ENCODE results near the gene CSNK1G3.

CSNK1G3 gene

GRCh38 chr5:123599171-123599570 lies 87.2 kb downstream of the CSNK1G3 start:
- H2AK5ac ChIP-seq (ENCODE audit: low read length), result no peak overlapping the region
- WGBS (ENCODE audit: extremely low coverage, insufficient coverage, insufficient read length), result no CpG with 5 or more reads among the region's 2 CpGs
- no peak overlapping the region for H3K4me2 ChIP-seq (ENCODE audit: low read length)
- no peaks in the 10 kb centered on the region for H3K27me3 ChIP-seq (ENCODE audit: insufficient read depth, low read length)
- no peak for DNase-seq
- H3K4me3 ChIP-seq (ENCODE audit: low read depth, low read length), result no peak overlapping the region
- no peak overlapping the region for H2BK12ac ChIP-seq (ENCODE audit: low read length)
- H3K4ac ChIP-seq (ENCODE audit: low read depth, low read length), result no peak overlapping the region
- H3K36me3 ChIP-seq (ENCODE audit: control insufficient read depth in 1 of 2, insufficient read depth in 2 of 2, low read length in 2 of 2), result peaks cover 2% of the 10 kb centered on the region in 2 experiments
- no peak overlapping the region for H3K18ac ChIP-seq (ENCODE audit: low read length)
- H3K79me2 ChIP-seq (ENCODE audit: control insufficient read depth, insufficient read depth, low read length, poor library complexity), result no peaks in the 10 kb centered on the region
- no peak overlapping the region for H2BK120ac ChIP-seq (ENCODE audit: insufficient read depth, low read length, poor library complexity)
- H2BK5ac ChIP-seq (ENCODE audit: low read depth, low read length, poor library complexity), result no peak overlapping the region
- no peaks in the 10 kb centered on the region for H3K4me1 ChIP-seq (ENCODE audit: control insufficient read depth in 1 of 2, insufficient read depth in 2 of 2, low read length in 2 of 2)
- H4K91ac ChIP-seq (ENCODE audit: low read depth, low read length), result no peak overlapping the region
- no peak overlapping the region for H3K14ac ChIP-seq (ENCODE audit: low read length)
- no peaks in the 10 kb centered on the region for H3K79me1 ChIP-seq (ENCODE audit: low read length)
- no peaks in the 10 kb centered on the region for H3K9me3 ChIP-seq (ENCODE audit: insufficient read depth, low read depth, low read length)
- H2AFZ ChIP-seq (ENCODE audit: insufficient read depth, low read length, poor library complexity), result no peak overlapping the region
- H4K8ac ChIP-seq (ENCODE audit: low read depth, low read length), result no peak overlapping the region
- no peak overlapping the region for H3K23ac ChIP-seq (ENCODE audit: low read length)
- no peak overlapping the region for H3K27ac ChIP-seq (ENCODE audit: low read depth, low read length)
- no peak overlapping the region for H4K12ac ChIP-seq (ENCODE audit: low read depth, low read length)
- no peak overlapping the region for H3K9ac ChIP-seq (ENCODE audit: low read length)

- no peaks in the 10 kb centered on the region for H3K27me3 ChIP-seq (ENCODE audit: insufficient read depth, low read length)
- H2BK5ac ChIP-seq (ENCODE audit: low read depth, low read length, poor library complexity), result no peak overlapping the region
- H4K91ac ChIP-seq (ENCODE audit: low read depth, low read length), result no peak overlapping the region
- no peak overlapping the region for H3K4me2 ChIP-seq (ENCODE audit: low read length)
- no peak overlapping the region for H3K9ac ChIP-seq (ENCODE audit: low read length)
- H2BK12ac ChIP-seq (ENCODE audit: low read length), result no peak overlapping the region
- H3K18ac ChIP-seq (ENCODE audit: low read length), result no peak overlapping the region
- no peak overlapping the region for H2BK120ac ChIP-seq (ENCODE audit: insufficient read depth, low read length, poor library complexity)
- H4K12ac ChIP-seq (ENCODE audit: low read depth, low read length), result no peak overlapping the region
- H3K9me3 ChIP-seq (ENCODE audit: insufficient read depth, low read depth, low read length), result no peaks in the 10 kb centered on the region
- H2AK5ac ChIP-seq (ENCODE audit: low read length), result no peak overlapping the region
- no CpG with 5 or more reads among the region's 2 CpGs for WGBS (ENCODE audit: extremely low coverage, insufficient coverage, insufficient read length)
- H2AFZ ChIP-seq (ENCODE audit: insufficient read depth, low read length, poor library complexity), result no peak overlapping the region
- no peak overlapping the region for H3K14ac ChIP-seq (ENCODE audit: low read length)
- no peak overlapping the region for H3K4me3 ChIP-seq (ENCODE audit: low read depth, low read length)
- H3K23ac ChIP-seq (ENCODE audit: low read length), result no peak overlapping the region
- no peak for DNase-seq
- no peak overlapping the region for H3K27ac ChIP-seq (ENCODE audit: low read depth, low read length)
- no peaks in the 10 kb centered on the region for H3K4me1 ChIP-seq (ENCODE audit: control insufficient read depth in 1 of 2, insufficient read depth in 2 of 2, low read length in 2 of 2)
- H3K79me1 ChIP-seq (ENCODE audit: low read length), result no peaks in the 10 kb centered on the region
- no peak overlapping the region for H4K8ac ChIP-seq (ENCODE audit: low read depth, low read length)
- H3K4ac ChIP-seq (ENCODE audit: low read depth, low read length), result no peak overlapping the region
- H3K79me2 ChIP-seq (ENCODE audit: control insufficient read depth, insufficient read depth, low read length, poor library complexity), result no peaks in the 10 kb centered on the region
- H3K36me3 ChIP-seq (ENCODE audit: control insufficient read depth in 1 of 2, insufficient read depth in 2 of 2, low read length in 2 of 2), result no peaks in the 10 kb centered on the region
Observed at GRCh38 chr5:123601610-123602009, 89.6 kb downstream of the CSNK1G3 start.

GRCh38 chr5:123605822-123606221 lies 93.8 kb downstream of the CSNK1G3 start:
- Histone ChIP-seq H2BK5ac (ENCODE audit: low read depth, low read length, poor library complexity) (no peak overlapping the region), H4K12ac (ENCODE audit: low read depth, low read length) (no peak overlapping the region), H2AK5ac (ENCODE audit: low read length) (no peak overlapping the region), H3K79me1 (ENCODE audit: low read length) (no peaks in the 10 kb centered on the region), H3K36me3 (ENCODE audit: control insufficient read depth in 1 of 2, insufficient read depth in 2 of 2, low read length in 2 of 2) (peaks cover 0 to 2% of the 10 kb centered on the region in 2 experiments), H3K79me2 (ENCODE audit: control insufficient read depth, insufficient read depth, low read length, poor library complexity) (no peaks in the 10 kb centered on the region), H4K8ac (ENCODE audit: low read depth, low read length) (no peak overlapping the region), H2BK12ac (ENCODE audit: low read length) (no peak overlapping the region), H3K14ac (ENCODE audit: low read length) (no peak overlapping the region), H3K4me2 (ENCODE audit: low read length) (no peak overlapping the region), H2AFZ (ENCODE audit: insufficient read depth, low read length, poor library complexity) (no peak overlapping the region), H3K4ac (ENCODE audit: low read depth, low read length) (no peak overlapping the region), H3K4me1 (ENCODE audit: control insufficient read depth in 1 of 2, insufficient read depth in 2 of 2, low read length in 2 of 2) (no peaks in the 10 kb centered on the region), H3K27me3 (ENCODE audit: insufficient read depth, low read length) (no peaks in the 10 kb centered on the region), H3K9me3 (ENCODE audit: insufficient read depth, low read depth, low read length) (no peaks in the 10 kb centered on the region), H2BK120ac (ENCODE audit: insufficient read depth, low read length, poor library complexity) (no peak overlapping the region), H3K9ac (ENCODE audit: low read length) (no peak overlapping the region), H4K91ac (ENCODE audit: low read depth, low read length) (no peak overlapping the region), H3K27ac (ENCODE audit: low read depth, low read length) (no peak overlapping the region), H3K18ac (ENCODE audit: low read length) (no peak overlapping the region), H3K4me3 (ENCODE audit: low read depth, low read length) (no peak overlapping the region), H3K23ac (ENCODE audit: low read length) (no peak overlapping the region)
- DNase-seq, result no peak

- no peak for DNase-seq
- Histone ChIP-seq H4K91ac (ENCODE audit: low read depth, low read length) (no peak overlapping the region), H2BK5ac (ENCODE audit: low read depth, low read length, poor library complexity) (no peak overlapping the region), H2AFZ (ENCODE audit: insufficient read depth, low read length, poor library complexity) (no peak overlapping the region), H3K27ac (ENCODE audit: low read depth, low read length) (no peak overlapping the region), H3K4me3 (ENCODE audit: low read depth, low read length) (no peak overlapping the region), H4K8ac (ENCODE audit: low read depth, low read length) (no peak overlapping the region), H3K4me2 (ENCODE audit: low read length) (no peak overlapping the region), H2AK5ac (ENCODE audit: low read length) (no peak overlapping the region), H2BK120ac (ENCODE audit: insufficient read depth, low read length, poor library complexity) (no peak overlapping the region), H3K79me2 (ENCODE audit: control insufficient read depth, insufficient read depth, low read length, poor library complexity) (no peaks in the 10 kb centered on the region), H2BK12ac (ENCODE audit: low read length) (no peak overlapping the region), H3K4me1 (ENCODE audit: control insufficient read depth in 1 of 2, insufficient read depth in 2 of 2, low read length in 2 of 2) (no peaks in the 10 kb centered on the region), H3K27me3 (ENCODE audit: insufficient read depth, low read length) (no peaks in the 10 kb centered on the region), H4K12ac (ENCODE audit: low read depth, low read length) (no peak overlapping the region), H3K9ac (ENCODE audit: low read length) (no peak overlapping the region), H3K4ac (ENCODE audit: low read depth, low read length) (no peak overlapping the region), H3K18ac (ENCODE audit: low read length) (no peak overlapping the region), H3K9me3 (ENCODE audit: insufficient read depth, low read depth, low read length) (no peaks in the 10 kb centered on the region), H3K14ac (ENCODE audit: low read length) (no peak overlapping the region), H3K79me1 (ENCODE audit: low read length) (no peaks in the 10 kb centered on the region), H3K36me3 (ENCODE audit: control insufficient read depth in 1 of 2, insufficient read depth in 2 of 2, low read length in 2 of 2) (peaks cover 0 to 2% of the 10 kb centered on the region in 2 experiments), H3K23ac (ENCODE audit: low read length) (no peak overlapping the region)
- no CpG with 5 or more reads among the region's 2 CpGs for WGBS (ENCODE audit: extremely low coverage, insufficient coverage, insufficient read length)
Observed at GRCh38 chr5:123610209-123610608, 98.2 kb downstream of the CSNK1G3 start.
